ENCODE results near the gene TMED1. TPM values are rescaled to one million over a fixed set of nuclear protein-coding genes. Genes with fewer than 3 reads are reported as not detected.

TMED1 gene
- total and polyA plus RNA-seq, 2 of the 13 experiments (the other 11 are each of a cell fraction or from before 2014, with no cell fraction given), result 48.3 to 51.8 TPM

- no peak for TF ChIP-seq GLMP (CRISPR knock-in tag; IDR thresholded peaks at IDR 0.05; ENCODE audit: borderline replicate concordance)
- TF ChIP-seq CBX2 (IDR thresholded peaks at IDR 0.05; ENCODE audit: low read depth, low read length), result no peak
- no peak for TF ChIP-seq CBX2 (CRISPR knock-in tag; IDR thresholded peaks at IDR 0.05; ENCODE audit: low read depth)
- TF ChIP-seq ZNF782 (CRISPR knock-in tag; IDR thresholded peaks at IDR 0.05; ENCODE audit: borderline replicate concordance), result no peak
- no peak for TF ChIP-seq ZNF10 (CRISPR knock-in tag; IDR thresholded peaks at IDR 0.05; ENCODE audit: borderline replicate concordance, low read depth)
- TF ChIP-seq ZFP36 (IDR thresholded peaks at IDR 0.05; ENCODE audit: borderline replicate concordance, low read depth, low read length, partially characterized antibody), result no peak
- no peak for TF ChIP-seq KAT8 (CRISPR knock-in tag; IDR thresholded peaks at IDR 0.05)
- TF ChIP-seq, protein P1, sequence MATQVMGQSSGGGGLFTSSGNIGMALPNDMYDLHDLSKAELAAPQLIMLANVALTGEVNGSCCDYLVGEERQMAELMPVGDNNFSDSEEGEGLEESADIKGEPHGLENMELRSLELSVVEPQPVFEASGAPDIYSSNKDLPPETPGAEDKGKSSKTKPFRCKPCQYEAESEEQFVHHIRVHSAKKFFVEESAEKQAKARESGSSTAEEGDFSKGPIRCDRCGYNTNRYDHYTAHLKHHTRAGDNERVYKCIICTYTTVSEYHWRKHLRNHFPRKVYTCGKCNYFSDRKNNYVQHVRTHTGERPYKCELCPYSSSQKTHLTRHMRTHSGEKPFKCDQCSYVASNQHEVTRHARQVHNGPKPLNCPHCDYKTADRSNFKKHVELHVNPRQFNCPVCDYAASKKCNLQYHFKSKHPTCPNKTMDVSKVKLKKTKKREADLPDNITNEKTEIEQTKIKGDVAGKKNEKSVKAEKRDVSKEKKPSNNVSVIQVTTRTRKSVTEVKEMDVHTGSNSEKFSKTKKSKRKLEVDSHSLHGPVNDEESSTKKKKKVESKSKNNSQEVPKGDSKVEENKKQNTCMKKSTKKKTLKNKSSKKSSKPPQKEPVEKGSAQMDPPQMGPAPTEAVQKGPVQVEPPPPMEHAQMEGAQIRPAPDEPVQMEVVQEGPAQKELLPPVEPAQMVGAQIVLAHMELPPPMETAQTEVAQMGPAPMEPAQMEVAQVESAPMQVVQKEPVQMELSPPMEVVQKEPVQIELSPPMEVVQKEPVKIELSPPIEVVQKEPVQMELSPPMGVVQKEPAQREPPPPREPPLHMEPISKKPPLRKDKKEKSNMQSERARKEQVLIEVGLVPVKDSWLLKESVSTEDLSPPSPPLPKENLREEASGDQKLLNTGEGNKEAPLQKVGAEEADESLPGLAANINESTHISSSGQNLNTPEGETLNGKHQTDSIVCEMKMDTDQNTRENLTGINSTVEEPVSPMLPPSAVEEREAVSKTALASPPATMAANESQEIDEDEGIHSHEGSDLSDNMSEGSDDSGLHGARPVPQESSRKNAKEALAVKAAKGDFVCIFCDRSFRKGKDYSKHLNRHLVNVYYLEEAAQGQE (IDR thresholded peaks at IDR 0.05; ENCODE audit: borderline replicate concordance in 1 of 2, low read depth in 1 of 2, low read length in 2 of 2), result no peak
- peak; percentile 1; the same call in 1 of the 2 replicates for TF ChIP-seq SPEN (CRISPR knock-in tag; IDR thresholded peaks at IDR 0.05; ENCODE audit: low read depth)
- TF ChIP-seq MAFG (CRISPR knock-in tag; IDR thresholded peaks at IDR 0.05), result no peak
- no peak for TF ChIP-seq ZNF768 (CRISPR knock-in tag; IDR thresholded peaks at IDR 0.05)
- no peak for TF ChIP-seq HCFC1 (IDR thresholded peaks at IDR 0.05; ENCODE audit: low read depth, low read length)
- no peak for TF ChIP-seq ATF7 (IDR thresholded peaks at IDR 0.05)
- TF ChIP-seq ATF7 (CRISPR knock-in tag; IDR thresholded peaks at IDR 0.05), result no peak
- TF ChIP-seq SIX4 (CRISPR knock-in tag; IDR thresholded peaks at IDR 0.05), result no peak
- no peak for TF ChIP-seq MED13 (CRISPR knock-in tag; IDR thresholded peaks at IDR 0.05)
- no peak for TF ChIP-seq PLRG1 (conservative IDR thresholded peaks at IDR 0.05)
- TF ChIP-seq, protein P2, sequence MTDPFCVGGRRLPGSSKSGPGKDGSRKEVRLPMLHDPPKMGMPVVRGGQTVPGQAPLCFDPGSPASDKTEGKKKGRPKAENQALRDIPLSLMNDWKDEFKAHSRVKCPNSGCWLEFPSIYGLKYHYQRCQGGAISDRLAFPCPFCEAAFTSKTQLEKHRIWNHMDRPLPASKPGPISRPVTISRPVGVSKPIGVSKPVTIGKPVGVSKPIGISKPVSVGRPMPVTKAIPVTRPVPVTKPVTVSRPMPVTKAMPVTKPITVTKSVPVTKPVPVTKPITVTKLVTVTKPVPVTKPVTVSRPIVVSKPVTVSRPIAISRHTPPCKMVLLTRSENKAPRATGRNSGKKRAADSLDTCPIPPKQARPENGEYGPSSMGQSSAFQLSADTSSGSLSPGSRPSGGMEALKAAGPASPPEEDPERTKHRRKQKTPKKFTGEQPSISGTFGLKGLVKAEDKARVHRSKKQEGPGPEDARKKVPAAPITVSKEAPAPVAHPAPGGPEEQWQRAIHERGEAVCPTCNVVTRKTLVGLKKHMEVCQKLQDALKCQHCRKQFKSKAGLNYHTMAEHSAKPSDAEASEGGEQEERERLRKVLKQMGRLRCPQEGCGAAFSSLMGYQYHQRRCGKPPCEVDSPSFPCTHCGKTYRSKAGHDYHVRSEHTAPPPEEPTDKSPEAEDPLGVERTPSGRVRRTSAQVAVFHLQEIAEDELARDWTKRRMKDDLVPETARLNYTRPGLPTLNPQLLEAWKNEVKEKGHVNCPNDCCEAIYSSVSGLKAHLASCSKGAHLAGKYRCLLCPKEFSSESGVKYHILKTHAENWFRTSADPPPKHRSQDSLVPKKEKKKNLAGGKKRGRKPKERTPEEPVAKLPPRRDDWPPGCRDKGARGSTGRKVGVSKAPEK (CRISPR knock-in tag; IDR thresholded peaks at IDR 0.05; ENCODE audit: borderline replicate concordance), result no peak
- TF ChIP-seq ZZZ3 (CRISPR knock-in tag; IDR thresholded peaks at IDR 0.05; ENCODE audit: borderline replicate concordance), result no peak
- TF ChIP-seq ERF (CRISPR knock-in tag; IDR thresholded peaks at IDR 0.05), result no peak
- no peak for TF ChIP-seq EZH2 (conservative IDR thresholded peaks at IDR 0.05; ENCODE audit: low read depth, low read length)
- no peak for TF ChIP-seq U2AF1 (optimal IDR thresholded peaks at IDR 0.05; ENCODE audit: low read depth, low read length)
- no peak for TF ChIP-seq ISL2 (CRISPR knock-in tag; IDR thresholded peaks at IDR 0.05)
- peak; percentile 35; the same call in 1 of the 2 replicates for TF ChIP-seq GATAD2A (CRISPR knock-in tag; IDR thresholded peaks at IDR 0.05)
- TF ChIP-seq ZBTB1 (CRISPR knock-in tag; IDR thresholded peaks at IDR 0.05; ENCODE audit: borderline replicate concordance), result no peak
Observed at GRCh38 chr19:10871711-10872545, 35.9 kb upstream of the TMED1 start (continued).
